OCI-M1 (cell line): ENCODE results near the gene MRPL43.
"Not testable (repeated sequence)": the region's sequence is repeated elsewhere in the genome, so short reads cannot be mapped to it uniquely, and the experiment has no call there.

Experiments
- DNase-seq: peaks from one replicate; lab custom pipeline; 2025; lab: John Stamatoyannopoulos, UW

Gene MRPL43

GRCh38 chr10:100986952-100987684 is at the start of gene MRPL43, which contains the start of gene TWNK:
Gene MRPL43, minus strand, starts transcription at chr10:100987497. Its CDS starts 54 bp downstream, at chr10:100987443.
Gene TWNK, plus strand, starts transcription at chr10:100987543. Its CDS starts 668 bp downstream, at chr10:100988211.
- peak; percentile 92 for DNase-seq

- DNase-seq, result no peak
Observed at GRCh38 chr10:101036726-101037125, 49.4 kb upstream of the MRPL43 start.

GRCh38 chr10:101035916-101036702 is 48.8 kb upstream of the MRPL43 start:
- DNase-seq, result no peak

- no peak for DNase-seq
Observed at GRCh38 chr10:101035314-101035713, 48.0 kb upstream of the MRPL43 start.

GRCh38 chr10:101034404-101034803 is 47.1 kb upstream of the MRPL43 start:
- DNase-seq, result not testable (repeated sequence)

- DNase-seq, result no peak
Observed at GRCh38 chr10:101033276-101033675, 46.0 kb upstream of the MRPL43 start.

GRCh38 chr10:101032637-101033224 is 45.4 kb upstream of the MRPL43 start:
- DNase-seq, result peak; percentile 84

GRCh38 chr10:101031796-101032636 is 44.7 kb upstream of the MRPL43 start:
- peak; percentile 78 for DNase-seq

GRCh38 chr10:101031128-101031795 is 44.0 kb upstream of the MRPL43 start, which contains the start of the genes PDZD7 and SFXN3:
Gene PDZD7, minus strand, starts transcription at chr10:101031129. Its CDS starts 910 bp downstream, at chr10:101030219.
Gene SFXN3, plus strand, starts transcription at chr10:101031234. Its CDS starts 3,461 bp downstream, at chr10:101034695.
- DNase-seq, result peak; percentile 94

- no peak for DNase-seq
Observed at GRCh38 chr10:101030496-101031127, 43.3 kb upstream of the MRPL43 start.

- no peak for DNase-seq
Observed at GRCh38 chr10:101029520-101030295, 42.4 kb upstream of the MRPL43 start.

GRCh38 chr10:101028446-101029337 is 41.4 kb upstream of the MRPL43 start:
- DNase-seq, result peak; percentile 35

- DNase-seq, result no peak
Observed at GRCh38 chr10:101027106-101027720, 39.9 kb upstream of the MRPL43 start.

- no peak for DNase-seq
Observed at GRCh38 chr10:101022967-101023705, 35.8 kb upstream of the MRPL43 start.

- DNase-seq, result no peak
Observed at GRCh38 chr10:101021692-101022251, 34.5 kb upstream of the MRPL43 start.

- no peak for DNase-seq
Observed at GRCh38 chr10:101021239-101021638, 33.9 kb upstream of the MRPL43 start.

GRCh38 chr10:101020427-101021075 is 33.3 kb upstream of the MRPL43 start:
- DNase-seq, result no peak
